ENCODE results near the gene AHNAK2.

GRCh38 chr14:104996032-104996431 is 17.9 kb upstream of the AHNAK2 start:
- TF ChIP-seq KDM1A (CRISPR knock-in tag; IDR thresholded peaks at IDR 0.05) (no peak), MAZ (IDR thresholded peaks at IDR 0.05; ENCODE audit: borderline replicate concordance, low read depth, low read length) (no peak), MAZ (CRISPR knock-in tag; IDR thresholded peaks at IDR 0.05; ENCODE audit: low read depth) (no peak), SRSF1 (optimal IDR thresholded peaks at IDR 0.05; ENCODE audit: low read depth, low read length) (no peak), ZNF678 (CRISPR knock-in tag; IDR thresholded peaks at IDR 0.05) (no peak), USF2 (IDR thresholded peaks at IDR 0.05; ENCODE audit: low read depth, low read length) (no peak), USF2 (CRISPR knock-in tag; IDR thresholded peaks at IDR 0.05; ENCODE audit: borderline replicate concordance) (no peak), ZNF724P (CRISPR knock-in tag; IDR thresholded peaks at IDR 0.05; ENCODE audit: borderline replicate concordance) (no peak), ZNF274 (CRISPR knock-in tag; IDR thresholded peaks at IDR 0.05) (no peak), RBM39 (IDR thresholded peaks at IDR 0.05; ENCODE audit: low read depth, low read length, poor library complexity, severe bottlenecking) (no peak), RAD21 (CRISPR knock-in tag; IDR thresholded peaks at IDR 0.05) (no peak), GLI4 (CRISPR knock-in tag; IDR thresholded peaks at IDR 0.05; ENCODE audit: borderline replicate concordance) (no peak), FOXJ3 (CRISPR knock-in tag; IDR thresholded peaks at IDR 0.05; ENCODE audit: borderline replicate concordance) (no peak)
- TF ChIP-seq, protein P1, sequence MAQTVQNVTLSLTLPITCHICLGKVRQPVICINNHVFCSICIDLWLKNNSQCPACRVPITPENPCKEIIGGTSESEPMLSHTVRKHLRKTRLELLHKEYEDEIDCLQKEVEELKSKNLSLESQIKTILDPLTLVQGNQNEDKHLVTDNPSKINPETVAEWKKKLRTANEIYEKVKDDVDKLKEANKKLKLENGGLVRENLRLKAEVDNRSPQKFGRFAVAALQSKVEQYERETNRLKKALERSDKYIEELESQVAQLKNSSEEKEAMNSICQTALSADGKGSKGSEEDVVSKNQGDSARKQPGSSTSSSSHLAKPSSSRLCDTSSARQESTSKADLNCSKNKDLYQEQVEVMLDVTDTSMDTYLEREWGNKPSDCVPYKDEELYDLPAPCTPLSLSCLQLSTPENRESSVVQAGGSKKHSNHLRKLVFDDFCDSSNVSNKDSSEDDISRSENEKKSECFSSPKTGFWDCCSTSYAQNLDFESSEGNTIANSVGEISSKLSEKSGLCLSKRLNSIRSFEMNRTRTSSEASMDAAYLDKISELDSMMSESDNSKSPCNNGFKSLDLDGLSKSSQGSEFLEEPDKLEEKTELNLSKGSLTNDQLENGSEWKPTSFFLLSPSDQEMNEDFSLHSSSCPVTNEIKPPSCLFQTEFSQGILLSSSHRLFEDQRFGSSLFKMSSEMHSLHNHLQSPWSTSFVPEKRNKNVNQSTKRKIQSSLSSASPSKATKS (CRISPR knock-in tag; IDR thresholded peaks at IDR 0.05), result no peak
- TF ChIP-seq, protein P2, sequence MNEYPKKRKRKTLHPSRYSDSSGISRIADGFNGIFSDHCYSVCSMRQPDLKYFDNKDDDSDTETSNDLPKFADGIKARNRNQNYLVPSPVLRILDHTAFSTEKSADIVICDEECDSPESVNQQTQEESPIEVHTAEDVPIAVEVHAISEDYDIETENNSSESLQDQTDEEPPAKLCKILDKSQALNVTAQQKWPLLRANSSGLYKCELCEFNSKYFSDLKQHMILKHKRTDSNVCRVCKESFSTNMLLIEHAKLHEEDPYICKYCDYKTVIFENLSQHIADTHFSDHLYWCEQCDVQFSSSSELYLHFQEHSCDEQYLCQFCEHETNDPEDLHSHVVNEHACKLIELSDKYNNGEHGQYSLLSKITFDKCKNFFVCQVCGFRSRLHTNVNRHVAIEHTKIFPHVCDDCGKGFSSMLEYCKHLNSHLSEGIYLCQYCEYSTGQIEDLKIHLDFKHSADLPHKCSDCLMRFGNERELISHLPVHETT (CRISPR knock-in tag; conservative IDR thresholded peaks at IDR 0.05), result no peak
- TF ChIP-seq, protein P3, sequence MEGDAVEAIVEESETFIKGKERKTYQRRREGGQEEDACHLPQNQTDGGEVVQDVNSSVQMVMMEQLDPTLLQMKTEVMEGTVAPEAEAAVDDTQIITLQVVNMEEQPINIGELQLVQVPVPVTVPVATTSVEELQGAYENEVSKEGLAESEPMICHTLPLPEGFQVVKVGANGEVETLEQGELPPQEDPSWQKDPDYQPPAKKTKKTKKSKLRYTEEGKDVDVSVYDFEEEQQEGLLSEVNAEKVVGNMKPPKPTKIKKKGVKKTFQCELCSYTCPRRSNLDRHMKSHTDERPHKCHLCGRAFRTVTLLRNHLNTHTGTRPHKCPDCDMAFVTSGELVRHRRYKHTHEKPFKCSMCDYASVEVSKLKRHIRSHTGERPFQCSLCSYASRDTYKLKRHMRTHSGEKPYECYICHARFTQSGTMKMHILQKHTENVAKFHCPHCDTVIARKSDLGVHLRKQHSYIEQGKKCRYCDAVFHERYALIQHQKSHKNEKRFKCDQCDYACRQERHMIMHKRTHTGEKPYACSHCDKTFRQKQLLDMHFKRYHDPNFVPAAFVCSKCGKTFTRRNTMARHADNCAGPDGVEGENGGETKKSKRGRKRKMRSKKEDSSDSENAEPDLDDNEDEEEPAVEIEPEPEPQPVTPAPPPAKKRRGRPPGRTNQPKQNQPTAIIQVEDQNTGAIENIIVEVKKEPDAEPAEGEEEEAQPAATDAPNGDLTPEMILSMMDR (CRISPR knock-in tag; IDR thresholded peaks at IDR 0.05), result no peak
